Measurements from ENCODE around the gene SCN2A. TPM values are rescaled to one million over a fixed set of nuclear protein-coding genes. Genes with fewer than 3 reads are reported as not detected.

SCN2A gene
- total RNA-seq: not detected

DNA sequence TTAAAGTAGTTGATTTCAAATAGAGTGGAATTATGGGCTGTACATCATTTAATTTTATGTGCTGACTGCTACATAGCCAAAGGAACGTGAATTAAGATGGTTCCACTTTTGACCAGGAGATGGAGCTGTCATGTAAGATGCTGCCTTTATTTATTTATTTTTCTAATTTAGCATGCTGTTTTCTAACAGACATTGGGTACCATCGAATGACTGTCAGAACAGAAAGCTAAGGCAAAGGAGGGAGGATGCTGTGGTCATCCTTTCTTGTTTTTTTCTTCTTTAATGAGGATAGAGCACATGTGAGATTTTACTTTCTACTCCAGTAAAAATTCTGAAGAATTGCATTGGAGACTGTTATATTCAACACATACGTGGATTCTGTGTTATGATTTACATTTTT, at the start of gene SCN2A:
Gene SCN2A (plus strand): TSS at position 185 of the 400 bp plus-strand sequence. CDS start 56,410 bp downstream, outside the sequence.
- no peak for DNase-seq
- no peaks in the 10 kb centered on the region for H3K27me3 Mint-ChIP-seq
- POLR2A ChIA-PET: no interaction called here
- no peak within 1 kb of the TSS for H3K27ac Mint-ChIP-seq
- no peaks in the 10 kb centered on the region for H3K9me3 Mint-ChIP-seq
- no peaks in the 10 kb centered on the region for H3K36me3 Mint-ChIP-seq (ENCODE audit: low read depth)
- CTCF ChIA-PET: interaction anchor here (0.7 to 1.6 kb wide), 5 partner anchors 9 to 635 kb away, joined by 3 to 8 read pairs (median 4); no protein-coding TSS in a partner anchor
- no peaks in the 10 kb centered on the region for H3K4me1 Mint-ChIP-seq
- no peak within 1 kb of the TSS for H3K4me3 Mint-ChIP-seq

DNA sequence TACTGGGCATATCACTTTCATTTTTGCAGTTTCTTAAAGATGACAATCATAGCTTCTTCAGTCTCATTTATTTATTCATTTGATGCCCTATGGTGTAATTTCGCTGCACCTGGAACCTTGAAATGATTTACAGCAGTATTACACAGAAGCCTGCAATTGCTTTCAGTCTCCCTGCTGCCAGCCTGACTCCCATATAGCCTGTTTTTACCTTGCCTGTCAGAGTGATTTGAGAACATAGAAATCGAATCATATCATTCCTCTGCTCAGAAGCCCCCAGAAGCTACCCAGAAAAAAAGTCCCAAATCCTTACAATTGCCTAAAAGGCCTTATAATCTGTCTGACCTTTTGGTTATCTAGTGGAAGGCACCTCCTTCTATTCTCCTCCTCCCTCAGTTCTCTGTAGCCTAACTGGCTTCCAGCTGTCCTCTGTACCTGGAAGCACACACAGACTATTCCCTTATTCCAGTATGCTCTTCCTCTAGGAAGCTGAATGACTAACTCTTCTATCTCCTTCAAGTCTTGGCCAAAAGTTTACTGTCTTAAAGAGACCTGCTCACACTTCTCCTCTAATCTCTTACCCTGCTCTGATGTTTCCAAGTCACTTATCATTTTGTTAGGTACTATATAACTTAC, 48.0 kb upstream of the SCN2A start:
- Mint-ChIP-seq H3K27ac (no peak overlapping the region), H3K9me3 (no peaks in the 10 kb centered on the region), H3K4me1 (no peaks in the 10 kb centered on the region), H3K27me3 (no peaks in the 10 kb centered on the region), H3K36me3 (ENCODE audit: low read depth) (no peaks in the 10 kb centered on the region), H3K4me3 (no peak overlapping the region)
- no peak for DNase-seq
- CTCF ChIA-PET: no interaction called here
- POLR2A ChIA-PET: no interaction called here

DNA sequence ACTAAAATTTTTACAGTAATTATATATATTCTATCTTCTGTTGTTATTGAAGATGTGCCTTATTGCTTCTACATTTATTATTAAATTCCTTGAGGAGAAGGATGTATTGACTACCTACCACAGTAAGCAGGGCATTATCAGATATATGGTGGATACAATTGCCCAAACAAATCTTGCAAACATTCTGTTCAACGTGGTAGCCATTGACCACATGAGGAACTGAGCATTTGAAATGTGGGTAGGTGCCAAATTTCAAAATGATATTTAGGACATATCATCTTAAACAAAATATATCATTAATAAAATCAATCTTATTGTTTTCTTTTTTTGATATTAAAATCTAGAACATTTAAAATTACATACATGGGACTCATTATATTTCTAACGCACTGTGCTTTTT, 46.5 kb upstream of the SCN2A start:
- DNase-seq: no peak
- Mint-ChIP-seq H3K27ac (no peak overlapping the region), H3K27me3 (no peaks in the 10 kb centered on the region), H3K4me1 (no peaks in the 10 kb centered on the region), H3K4me3 (no peak overlapping the region), H3K9me3 (no peaks in the 10 kb centered on the region), H3K36me3 (ENCODE audit: low read depth) (no peaks in the 10 kb centered on the region)
- ChIA-PET POLR2A (no interaction called here), CTCF (no interaction called here)

DNA sequence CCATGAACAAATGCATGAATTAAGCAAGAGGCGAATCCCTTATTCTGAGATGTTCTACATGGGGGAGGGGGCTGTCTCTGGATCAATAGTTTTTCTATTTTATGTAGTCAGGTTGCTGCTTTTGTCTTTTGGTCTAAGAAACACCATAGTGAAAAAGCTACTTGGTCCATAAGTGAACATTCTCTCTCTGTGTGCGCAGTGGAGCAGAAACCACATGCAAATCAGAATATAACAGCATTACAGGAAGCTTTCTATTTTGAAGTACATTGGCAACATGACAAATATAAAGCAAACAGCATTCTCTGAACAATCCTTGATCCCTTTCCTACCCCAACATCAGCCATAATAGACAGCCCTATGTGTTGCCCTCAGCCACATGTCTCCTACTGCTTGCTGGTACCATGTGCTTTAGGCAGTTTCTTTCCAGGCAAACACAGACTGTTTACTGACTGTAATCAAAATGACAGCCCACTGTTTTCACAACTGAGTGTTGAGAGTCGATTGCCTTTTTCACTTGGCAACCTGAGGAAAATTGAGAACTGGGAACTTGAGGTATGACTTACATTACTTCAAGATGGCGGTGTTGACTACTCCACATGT, 45.9 kb upstream of the SCN2A start:
- Mint-ChIP-seq H3K36me3 (ENCODE audit: low read depth) (no peaks in the 10 kb centered on the region), H3K9me3 (no peaks in the 10 kb centered on the region), H3K27ac (no peak overlapping the region), H3K4me1 (no peaks in the 10 kb centered on the region), H3K4me3 (no peak overlapping the region), H3K27me3 (no peaks in the 10 kb centered on the region)
- DNase-seq: no peak
- ChIA-PET CTCF (no interaction called here), POLR2A (no interaction called here)

DNA sequence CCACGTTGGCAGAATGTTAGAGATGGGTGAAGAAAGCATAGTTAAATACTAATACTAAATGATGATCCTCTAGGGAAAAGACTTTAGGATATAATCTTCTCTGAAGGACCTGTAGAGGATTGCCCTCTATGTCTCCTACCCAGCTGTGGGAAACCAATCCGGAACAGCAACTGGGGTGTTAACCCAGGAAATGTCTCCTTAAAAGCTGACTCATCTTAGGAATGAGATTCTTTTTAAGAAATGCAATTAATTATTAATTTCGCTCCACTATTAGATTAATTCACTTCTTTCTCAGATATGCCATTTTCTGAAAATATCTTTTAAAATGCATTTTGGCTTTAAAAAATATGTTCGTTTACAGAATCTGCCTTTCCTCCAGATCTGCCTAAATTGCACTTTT, 42.8 kb upstream of the SCN2A start:
- H3K4me3 Mint-ChIP-seq: no peak overlapping the region
- no peaks in the 10 kb centered on the region for H3K4me1 Mint-ChIP-seq
- ChIA-PET POLR2A (no interaction called here), CTCF (no interaction called here)
- no peak for DNase-seq
- no peaks in the 10 kb centered on the region for H3K36me3 Mint-ChIP-seq (ENCODE audit: low read depth)
- no peaks in the 10 kb centered on the region for H3K9me3 Mint-ChIP-seq
- no peak overlapping the region for H3K27ac Mint-ChIP-seq
- no peaks in the 10 kb centered on the region for H3K27me3 Mint-ChIP-seq

DNA sequence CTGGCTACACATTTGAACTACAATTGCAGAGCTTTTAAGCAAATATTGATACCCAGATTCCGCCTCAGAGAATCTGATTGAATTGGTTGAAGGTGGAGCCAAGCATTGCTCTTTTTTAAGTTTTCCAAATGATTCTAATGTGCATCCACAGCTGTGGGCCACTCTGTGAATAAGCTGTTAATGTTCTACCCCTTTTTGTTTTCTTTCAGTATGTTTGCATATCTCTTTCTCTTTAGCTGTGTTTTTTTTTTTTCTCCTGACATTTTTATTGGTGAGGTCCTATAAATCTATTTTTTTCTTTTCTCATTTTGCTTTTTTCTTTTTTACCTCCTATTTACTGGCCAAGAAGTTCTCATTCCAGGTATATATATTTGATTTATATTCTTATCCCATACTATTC, 41.9 kb upstream of the SCN2A start:
- Mint-ChIP-seq H3K4me1 (no peaks in the 10 kb centered on the region), H3K27me3 (no peaks in the 10 kb centered on the region), H3K36me3 (ENCODE audit: low read depth) (no peaks in the 10 kb centered on the region), H3K9me3 (no peaks in the 10 kb centered on the region), H3K4me3 (no peak overlapping the region), H3K27ac (no peak overlapping the region)
- ChIA-PET CTCF (no interaction called here), POLR2A (no interaction called here)
- no peak for DNase-seq

DNA sequence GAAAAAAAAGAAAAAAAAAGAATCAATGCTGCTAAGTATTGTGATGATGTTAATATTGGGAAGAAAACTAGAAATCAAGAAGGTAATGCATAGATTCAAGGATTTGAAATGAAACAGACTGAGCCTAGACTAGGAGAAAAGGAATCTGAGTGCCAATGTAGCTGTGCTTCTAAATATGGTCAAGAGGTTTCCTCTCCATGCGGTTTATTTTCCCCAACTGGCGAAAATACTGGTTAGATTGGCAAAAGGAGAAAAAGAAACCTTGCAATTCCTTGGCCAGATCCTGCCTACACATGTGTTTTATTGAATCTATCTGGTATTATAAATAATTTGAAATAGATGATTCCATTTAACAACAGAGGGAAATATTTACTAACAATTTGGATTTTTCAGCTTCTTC, 41.0 kb upstream of the SCN2A start:
- POLR2A ChIA-PET: no interaction called here

DNA sequence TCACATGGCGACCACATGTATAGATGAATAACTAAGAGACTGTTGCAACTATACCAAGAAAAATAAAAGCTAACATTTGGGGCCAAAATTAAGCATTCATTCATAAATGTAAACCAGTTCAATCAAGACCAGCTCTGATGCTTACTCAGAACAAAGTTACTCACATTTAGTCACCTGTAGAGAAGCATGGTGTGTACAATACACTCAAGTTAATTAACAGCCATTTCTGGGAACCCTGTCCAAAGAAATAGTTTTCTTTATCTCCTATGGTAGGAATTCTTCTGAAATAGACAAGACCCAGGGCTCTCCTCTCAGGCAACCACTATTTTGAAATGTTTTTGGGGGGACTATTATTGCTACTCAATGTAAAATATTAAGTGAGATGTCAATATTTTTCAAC, 37.0 kb upstream of the SCN2A start:
- CTCF ChIA-PET: interaction anchor here (2.0 kb wide), 1 partner anchor 188 kb away, joined by 10 read pairs; no protein-coding TSS in a partner anchor
- DNase-seq: no peak

More for the DNA sequence above, 41.0 kb upstream of the SCN2A start:
- CTCF ChIA-PET: no interaction called here
- H3K27ac Mint-ChIP-seq: no peak overlapping the region
- no peak for DNase-seq
- H3K4me1 Mint-ChIP-seq: no peaks in the 10 kb centered on the region
- no peaks in the 10 kb centered on the region for H3K27me3 Mint-ChIP-seq
- H3K9me3 Mint-ChIP-seq: no peaks in the 10 kb centered on the region
- no peak overlapping the region for H3K4me3 Mint-ChIP-seq
- no peaks in the 10 kb centered on the region for H3K36me3 Mint-ChIP-seq (ENCODE audit: low read depth)

DNA sequence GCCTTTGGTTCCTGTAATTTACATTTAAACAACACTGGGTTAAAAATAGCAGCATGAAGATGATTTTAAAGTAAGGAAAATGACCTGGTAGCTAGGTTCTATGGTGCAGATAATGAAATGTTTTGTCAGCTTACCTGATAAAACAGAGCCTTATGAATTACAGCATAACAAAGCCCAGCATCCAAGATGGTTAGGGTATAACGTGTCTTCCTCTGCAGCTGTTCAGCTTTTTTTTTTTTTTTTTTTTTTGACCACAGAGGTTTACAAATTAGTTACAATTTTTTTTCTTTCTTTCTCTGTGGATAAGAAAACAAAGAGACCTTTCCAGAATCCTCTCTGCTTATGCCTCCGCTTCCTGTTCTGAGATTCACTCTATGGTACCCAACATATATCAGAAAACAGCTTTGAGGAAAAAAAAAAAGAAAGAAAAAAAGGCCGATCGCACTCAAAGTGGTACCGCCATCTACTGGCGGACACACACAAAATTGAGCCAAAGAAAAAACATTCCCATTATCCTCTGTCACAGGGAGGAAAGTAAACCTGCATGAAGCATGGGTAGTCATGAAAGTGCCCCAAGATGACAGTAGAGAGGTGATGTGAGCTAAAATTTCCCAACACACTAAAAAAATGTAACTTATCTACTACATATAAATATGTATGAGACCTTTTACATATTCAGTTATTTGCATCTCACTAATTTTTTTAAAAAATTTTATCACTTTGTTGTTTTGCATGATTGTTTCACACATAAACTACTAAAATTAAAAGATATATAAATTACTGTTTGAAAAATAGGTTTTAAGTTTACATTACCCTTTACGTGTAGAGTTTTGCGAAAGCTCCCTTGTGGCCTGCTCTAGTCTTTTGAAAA, 35.3 kb upstream of the SCN2A start, which contains the start of gene SCN3A:
Gene SCN3A (minus strand): TSS at position 362 of the 871 bp plus-strand sequence. CDS start 27,656 bp downstream, outside the sequence.
- no peaks in the 10 kb centered on the region for H3K27me3 Mint-ChIP-seq
- POLR2A ChIA-PET: no interaction called here
- CTCF ChIA-PET: interaction anchor here (0.5 to 2.5 kb wide), 14 partner anchors 9 to 213 kb away, joined by 3 to 19 read pairs (median 4); no protein-coding TSS in a partner anchor
- no peak within 1 kb of the TSS for H3K27ac Mint-ChIP-seq
- H3K4me3 Mint-ChIP-seq: no peak within 1 kb of the TSS
- no peaks in the 10 kb centered on the region for H3K9me3 Mint-ChIP-seq
- H3K36me3 Mint-ChIP-seq (ENCODE audit: low read depth): no peaks in the 10 kb centered on the region
- no peak for DNase-seq
- H3K4me1 Mint-ChIP-seq: peaks cover 3% of the 10 kb centered on the region

More for the DNA sequence above, 37.0 kb upstream of the SCN2A start:
- Mint-ChIP-seq H3K27me3 (no peaks in the 10 kb centered on the region), H3K9me3 (no peaks in the 10 kb centered on the region), H3K4me1 (peaks cover 3% of the 10 kb centered on the region), H3K36me3 (ENCODE audit: low read depth) (no peaks in the 10 kb centered on the region), H3K4me3 (no peak overlapping the region), H3K27ac (no peak overlapping the region)
- POLR2A ChIA-PET: no interaction called here

DNA sequence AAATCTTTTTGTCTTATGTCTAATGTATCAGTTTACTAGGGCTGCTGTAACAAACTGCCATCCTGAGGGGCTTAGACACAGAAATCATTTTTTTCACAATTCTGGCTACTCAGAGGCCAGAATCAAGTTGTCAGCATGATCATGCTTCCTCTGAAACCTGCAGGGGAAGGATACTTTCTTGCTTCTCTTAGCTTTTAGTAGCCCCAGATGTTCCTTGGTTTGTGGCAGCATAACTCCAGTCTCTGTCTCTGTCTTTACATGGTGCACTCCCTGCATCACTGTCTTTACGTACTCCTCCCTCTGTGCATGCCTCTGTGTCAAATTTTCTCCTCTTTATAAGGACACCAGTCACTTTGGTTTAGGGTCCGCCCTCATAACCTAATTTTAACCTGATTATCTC, 33.3 kb upstream of the SCN2A start:
- ChIA-PET POLR2A (no interaction called here), CTCF (no interaction called here)
- no peaks in the 10 kb centered on the region for H3K9me3 Mint-ChIP-seq
- H3K27me3 Mint-ChIP-seq: no peaks in the 10 kb centered on the region
- H3K4me1 Mint-ChIP-seq: peaks cover 3% of the 10 kb centered on the region
- H3K27ac Mint-ChIP-seq: no peak overlapping the region
- no peaks in the 10 kb centered on the region for H3K36me3 Mint-ChIP-seq (ENCODE audit: low read depth)
- DNase-seq: no peak
- H3K4me3 Mint-ChIP-seq: no peak overlapping the region

DNA sequence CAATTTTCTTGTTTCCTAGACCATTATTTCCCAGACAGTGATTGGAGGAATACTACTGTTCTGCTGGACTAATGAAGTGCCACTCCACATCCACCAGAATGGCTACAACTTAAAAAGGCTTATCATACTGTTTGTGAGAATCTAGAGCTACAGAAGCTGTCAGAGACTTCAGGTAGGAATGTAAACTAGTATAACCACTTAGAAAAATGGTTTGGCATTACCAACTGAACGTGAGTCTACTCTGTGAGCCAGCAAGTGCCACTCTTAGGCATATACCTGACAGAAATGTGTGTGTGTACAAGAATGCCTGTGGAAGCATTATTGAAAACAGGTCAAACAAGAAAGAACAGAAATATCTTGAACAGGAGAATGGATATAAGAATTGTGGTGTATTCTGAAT, 31.1 kb upstream of the SCN2A start:
- H3K27me3 Mint-ChIP-seq: no peaks in the 10 kb centered on the region
- no peak overlapping the region for H3K27ac Mint-ChIP-seq
- POLR2A ChIA-PET: no interaction called here
- H3K36me3 Mint-ChIP-seq (ENCODE audit: low read depth): no peaks in the 10 kb centered on the region
- no peaks in the 10 kb centered on the region for H3K9me3 Mint-ChIP-seq
- CTCF ChIA-PET: no interaction called here
- no peak overlapping the region for H3K4me3 Mint-ChIP-seq
- H3K4me1 Mint-ChIP-seq: peaks cover 3% of the 10 kb centered on the region
- no peak for DNase-seq

DNA sequence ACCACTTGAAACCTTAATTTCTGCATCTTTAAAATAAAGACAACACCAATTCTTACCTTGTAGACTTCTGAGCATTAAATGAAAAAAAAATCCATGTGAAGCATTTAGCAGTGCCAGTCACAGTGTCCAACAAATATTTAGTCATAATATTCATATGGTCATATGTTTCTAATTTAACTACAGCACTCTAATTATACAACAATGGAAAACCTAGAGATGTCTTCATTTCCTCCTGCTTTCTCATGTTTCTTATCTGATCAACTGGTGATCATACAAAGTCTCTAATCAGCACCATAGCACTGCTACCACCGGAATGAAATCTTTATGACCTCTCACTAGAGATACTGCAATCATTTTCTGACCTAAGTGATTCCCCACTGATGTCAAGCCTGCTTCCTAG, 25.1 kb upstream of the SCN2A start:
- ChIA-PET POLR2A (no interaction called here), CTCF (no interaction called here)

DNA sequence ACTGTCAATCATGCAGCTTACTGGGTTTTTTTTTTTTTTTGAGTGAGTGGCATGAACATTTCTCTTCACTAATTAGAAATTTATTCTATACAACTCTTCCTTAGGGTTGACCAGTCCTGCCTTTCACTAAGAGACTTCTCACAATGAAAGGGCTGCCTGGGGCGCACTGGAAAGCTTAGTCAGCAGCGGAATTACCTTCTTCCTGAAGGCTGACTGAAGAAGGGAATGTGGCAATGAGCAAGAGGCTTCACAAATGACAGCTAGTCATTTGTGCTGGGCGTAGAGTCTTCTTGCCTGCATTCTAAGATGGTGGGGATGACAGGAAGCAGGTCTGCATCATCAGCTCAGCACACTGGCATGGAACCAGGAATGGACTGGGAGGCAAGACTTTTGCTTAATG, 19.7 kb upstream of the SCN2A start:
- CTCF ChIA-PET: interaction anchor here (1.7 to 2.0 kb wide), 2 partner anchors 16 to 205 kb away, joined by 4 to 5 read pairs; partner anchors contain the start of gene SCN3A
- Mint-ChIP-seq H3K27ac (no peak overlapping the region), H3K36me3 (ENCODE audit: low read depth) (no peaks in the 10 kb centered on the region), H3K4me3 (no peak overlapping the region), H3K9me3 (no peaks in the 10 kb centered on the region), H3K4me1 (no peaks in the 10 kb centered on the region), H3K27me3 (no peaks in the 10 kb centered on the region)
- POLR2A ChIA-PET: no interaction called here
- DNase-seq: no peak

More for the DNA sequence above, 25.1 kb upstream of the SCN2A start:
- Mint-ChIP-seq H3K4me3 (no peak overlapping the region), H3K27me3 (no peaks in the 10 kb centered on the region), H3K36me3 (ENCODE audit: low read depth) (no peaks in the 10 kb centered on the region), H3K4me1 (no peaks in the 10 kb centered on the region), H3K27ac (no peak overlapping the region), H3K9me3 (no peaks in the 10 kb centered on the region)
- DNase-seq: no peak
